OCI-LY3 (cell line): Measurements from ENCODE around the gene VPS13D.
A peak's percentile ranks its signal among the peaks of the same experiment; 100 is the strongest.

Experiments
- H2AFZ ChIP-seq: fragments of 200-600, 300-600 bp; shearing (Covaris generic); 2 replicates; pipeline ENCODE4 v1.6.0; 2014; ENCODE audit warnings: antibody characterized with exemption, low read depth, low read length
- H3K27ac ChIP-seq: fragments of 200-600, 300-600 bp; sonication (generic); 2 replicates; pipeline ENCODE4 v1.5.1; 2014; ENCODE audit warnings: mild to moderate bottlenecking, low read length, moderate library complexity, mixed read lengths
- H3K27me3 ChIP-seq: fragments of 200-600, 300-600 bp; sonication (generic); 2 replicates; pipeline ENCODE4 v1.6.1; 2014; ENCODE audit warnings: low read depth, low read length, mixed read lengths
- H3K36me3 ChIP-seq: fragments of 200-600, 300-600 bp; sonication (generic); replicated peaks from 2 replicates; pipeline ENCODE3; 2014; ENCODE audit warnings: low read depth, low read length, mixed read lengths
- H3K4me1 ChIP-seq: fragments of 300-600, 200-600 bp; sonication (generic); 2 replicates; pipeline ENCODE4 v1.6.1; 2014; ENCODE audit warnings: low read length, mixed read lengths
- H3K4me2 ChIP-seq: fragments of 200-600, 300-600 bp; sonication (generic); 2 replicates; pipeline ENCODE4 v1.6.1; 2014; ENCODE audit warnings: low read length, mixed read lengths
- H3K4me3 ChIP-seq: fragments of 300-600, 200-600 bp; sonication (generic); 2 replicates; pipeline ENCODE4 v1.5.1; 2014; ENCODE audit warnings: antibody characterized with exemption, mild to moderate bottlenecking, low read length, moderate library complexity
- H3K79me2 ChIP-seq: fragments of 300-600, 200-600 bp; shearing (Covaris generic); 2 replicates; pipeline ENCODE4 v1.6.1; 2014; ENCODE audit warnings: mild to moderate bottlenecking, low read length, mixed read lengths
- H3K9ac ChIP-seq: fragments of 300-600, 200-600 bp; shearing (Covaris generic); 2 replicates; pipeline ENCODE4 v1.6.0; 2014; ENCODE audit warnings: mild to moderate bottlenecking, low read length, moderate library complexity
- H3K9me3 ChIP-seq: fragments of 200-600, 300-600 bp; shearing (Covaris generic); 2 replicates; pipeline ENCODE4 v1.6.1; 2014; ENCODE audit warnings: low read length, mixed read lengths; ENCODE audit not compliant: insufficient read depth
- H4K20me1 ChIP-seq: fragments of 200-600, 300-600 bp; sonication (generic); 2 replicates; pipeline ENCODE4 v1.6.1; 2016; ENCODE audit warnings: low read length, mixed read lengths; ENCODE audit not compliant: insufficient read depth
- EZH2phosphoT487 ChIP-seq: fragments of 200-600 bp; shearing (Covaris generic); IDR thresholded peaks from 2 replicates; pipeline ENCODE4 v1.6.1; 2018; ENCODE audit warnings: antibody characterized with exemption, mixed run types, low read depth
- TF ChIP-seq, protein P1 (sequence below): fragments of 200-600, 300-600 bp; sonication (generic); IDR thresholded peaks from 2 replicates; pipeline ENCODE4 v1.5.1; 2014; ENCODE audit warnings: antibody characterized with exemption, low read length, low read depth

VPS13D gene

GRCh38 chr1:12344596-12345349 lies 114.9 kb downstream of the VPS13D start:
- no peaks in the 10 kb centered on the region for H4K20me1 ChIP-seq
- peak overlapping the region; percentile 47 for H3K4me3 ChIP-seq
- TF ChIP-seq EZH2phosphoT487, result no peak
- TF ChIP-seq, protein P1, sequence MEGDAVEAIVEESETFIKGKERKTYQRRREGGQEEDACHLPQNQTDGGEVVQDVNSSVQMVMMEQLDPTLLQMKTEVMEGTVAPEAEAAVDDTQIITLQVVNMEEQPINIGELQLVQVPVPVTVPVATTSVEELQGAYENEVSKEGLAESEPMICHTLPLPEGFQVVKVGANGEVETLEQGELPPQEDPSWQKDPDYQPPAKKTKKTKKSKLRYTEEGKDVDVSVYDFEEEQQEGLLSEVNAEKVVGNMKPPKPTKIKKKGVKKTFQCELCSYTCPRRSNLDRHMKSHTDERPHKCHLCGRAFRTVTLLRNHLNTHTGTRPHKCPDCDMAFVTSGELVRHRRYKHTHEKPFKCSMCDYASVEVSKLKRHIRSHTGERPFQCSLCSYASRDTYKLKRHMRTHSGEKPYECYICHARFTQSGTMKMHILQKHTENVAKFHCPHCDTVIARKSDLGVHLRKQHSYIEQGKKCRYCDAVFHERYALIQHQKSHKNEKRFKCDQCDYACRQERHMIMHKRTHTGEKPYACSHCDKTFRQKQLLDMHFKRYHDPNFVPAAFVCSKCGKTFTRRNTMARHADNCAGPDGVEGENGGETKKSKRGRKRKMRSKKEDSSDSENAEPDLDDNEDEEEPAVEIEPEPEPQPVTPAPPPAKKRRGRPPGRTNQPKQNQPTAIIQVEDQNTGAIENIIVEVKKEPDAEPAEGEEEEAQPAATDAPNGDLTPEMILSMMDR, result no peak
- H3K79me2 ChIP-seq, result no peaks in the 10 kb centered on the region
- H3K4me2 ChIP-seq, result peak overlapping the region; percentile 77
- peak overlapping the region; percentile 60 for H3K27ac ChIP-seq
- no peak overlapping the region for H2AFZ ChIP-seq
- peaks cover 22% of the 10 kb centered on the region for H3K36me3 ChIP-seq
- peaks cover 32% of the 10 kb centered on the region for H3K4me1 ChIP-seq
- no peaks in the 10 kb centered on the region for H3K9me3 ChIP-seq
- peak overlapping the region; percentile 16; the same call in 1 of the 2 replicates for H3K9ac ChIP-seq
- no peaks in the 10 kb centered on the region for H3K27me3 ChIP-seq

GRCh38 chr1:12345350-12346217 lies 115.8 kb downstream of the VPS13D start:
- peak overlapping the region; percentile 77 for H3K4me2 ChIP-seq
- H3K27me3 ChIP-seq, result no peaks in the 10 kb centered on the region
- no peak for TF ChIP-seq EZH2phosphoT487
- TF ChIP-seq, protein P1, result no peak
- no peak overlapping the region for H2AFZ ChIP-seq
- H3K4me3 ChIP-seq, result peak overlapping the region; percentile 47
- no peaks in the 10 kb centered on the region for H4K20me1 ChIP-seq
- H3K9ac ChIP-seq, result no peak overlapping the region; the same call in 1 of the 2 replicates
- no peaks in the 10 kb centered on the region for H3K9me3 ChIP-seq
- peaks cover 28% of the 10 kb centered on the region for H3K4me1 ChIP-seq
- H3K27ac ChIP-seq, result peak overlapping the region; percentile 60
- H3K79me2 ChIP-seq, result no peaks in the 10 kb centered on the region
- H3K36me3 ChIP-seq, result peaks cover 30% of the 10 kb centered on the region

DNA sequence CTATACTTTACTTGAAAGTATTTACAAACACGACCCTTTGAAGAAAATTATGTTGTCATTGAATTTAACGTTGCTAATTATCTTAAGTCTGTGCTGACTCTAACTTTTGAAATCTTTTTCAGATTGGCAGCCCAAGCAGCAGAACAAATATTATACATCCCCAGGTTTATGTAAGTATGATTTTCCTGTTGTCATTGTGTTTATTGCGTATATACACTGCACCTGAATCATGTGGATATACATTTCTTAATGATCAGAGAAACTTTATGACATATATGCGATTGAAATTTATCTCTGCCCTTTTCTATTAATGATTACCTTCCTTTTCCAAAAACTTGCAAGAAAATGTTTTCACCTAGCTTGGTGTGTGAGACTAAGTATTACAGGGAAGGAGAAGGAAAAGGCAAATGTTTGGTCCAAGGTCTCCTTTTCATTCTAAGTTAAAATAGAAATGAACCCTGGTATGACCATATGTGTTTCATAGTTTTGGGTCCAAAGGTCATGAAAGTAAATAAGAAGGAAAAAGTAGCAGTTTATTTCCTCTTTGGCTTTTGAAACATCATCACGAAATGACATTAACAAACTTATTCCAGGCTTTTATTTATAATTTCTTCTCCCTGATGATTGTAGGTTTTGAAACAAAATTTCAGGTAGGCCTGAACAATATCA lies 116.8 kb downstream of the VPS13D start:
- Histone ChIP-seq H3K4me1 (peaks cover 28% of the 10 kb centered on the region), H3K27me3 (no peaks in the 10 kb centered on the region), H3K9me3 (no peaks in the 10 kb centered on the region), H3K27ac (no peak overlapping the region), H2AFZ (no peak overlapping the region), H3K36me3 (peaks cover 35% of the 10 kb centered on the region), H3K4me2 (no peak overlapping the region), H3K4me3 (no peak overlapping the region), H3K79me2 (no peaks in the 10 kb centered on the region), H4K20me1 (no peaks in the 10 kb centered on the region), H3K9ac (no peak overlapping the region)
- TF ChIP-seq EZH2phosphoT487, result no peak
- TF ChIP-seq, protein P1, result no peak
